IPS-18c (cell line): ENCODE measurements around the gene DNASE1L1.
"Not testable (repeated sequence)": the region's sequence is repeated elsewhere in the genome, so short reads cannot be mapped to it uniquely, and the experiment has no call there.

Experiments
- H3K4me3 ChIP-seq: 2 replicates; pipeline ENCODE4 v1.7.0; 2013; ENCODE audit warnings: low read depth, mild to moderate bottlenecking, low read length, moderate library complexity; ENCODE audit not compliant: insufficient read depth
- H3K9me3 ChIP-seq: one replicate; pipeline ENCODE4 v1.6.1; 2013; ENCODE audit warnings: mild to moderate bottlenecking, low read length, moderate library complexity; ENCODE audit not compliant: control insufficient read depth, insufficient read depth

The DNASE1L1 gene

DNA sequence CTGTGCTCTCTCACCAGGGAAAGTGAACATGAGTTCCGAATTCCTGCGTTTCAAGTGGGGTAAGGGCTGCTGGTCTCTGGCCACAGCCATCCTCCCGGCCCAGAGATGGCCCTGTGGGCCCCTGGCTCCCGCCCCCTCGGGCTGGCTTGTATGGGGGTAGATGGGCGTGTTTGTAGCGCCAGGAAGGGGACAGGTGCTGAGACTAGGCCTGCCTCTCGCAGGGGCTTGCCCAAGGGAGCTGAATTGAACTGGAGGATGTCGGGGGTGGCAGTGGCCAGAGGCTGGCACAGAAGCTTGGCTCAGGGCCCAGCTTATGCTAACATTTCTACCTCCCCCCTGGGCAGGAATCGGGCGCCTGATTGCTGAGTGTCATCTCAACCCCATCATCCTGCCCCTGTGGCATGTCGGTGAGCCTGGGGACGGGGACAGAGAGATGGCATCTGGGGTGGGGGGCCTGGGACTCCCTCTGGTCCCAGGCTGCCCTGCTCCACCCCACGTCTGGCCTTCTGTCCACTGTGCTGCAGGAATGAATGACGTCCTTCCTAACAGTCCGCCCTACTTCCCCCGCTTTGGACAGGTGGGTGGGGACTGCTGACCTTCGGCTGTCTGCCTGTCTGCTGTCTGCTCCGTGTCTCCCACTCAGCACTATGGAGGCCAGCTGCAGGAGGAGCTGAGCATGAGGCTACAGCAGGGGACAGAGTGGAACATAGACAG, 10.8 kb upstream of the DNASE1L1 start:
- no peak overlapping the region for H3K4me3 ChIP-seq

DNA sequence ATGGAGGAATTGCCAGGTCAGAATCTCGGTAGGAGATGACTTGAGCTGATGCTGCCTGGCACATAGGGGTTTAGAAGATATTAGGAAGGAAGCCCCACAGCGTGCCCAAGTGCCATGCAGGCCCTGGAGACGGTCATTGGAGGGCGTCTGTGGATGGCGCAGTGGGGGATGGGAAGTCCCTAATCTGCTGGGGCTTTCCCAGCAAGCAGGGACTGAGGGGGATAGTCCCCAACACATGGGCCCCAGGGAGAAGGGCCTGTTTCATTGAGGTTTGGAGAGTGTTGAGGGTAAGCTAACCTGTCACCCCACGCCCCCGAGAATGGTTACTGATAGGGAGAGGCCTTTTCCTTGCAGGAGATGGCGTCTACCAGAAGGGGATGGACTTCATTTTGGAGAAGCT, 10.1 kb upstream of the DNASE1L1 start:
- no peak overlapping the region for H3K4me3 ChIP-seq
- peaks cover 18% of the 10 kb centered on the region for H3K9me3 ChIP-seq

More for the DNA sequence above, 10.8 kb upstream of the DNASE1L1 start:
- H3K9me3 ChIP-seq: peaks cover 18% of the 10 kb centered on the region

DNA sequence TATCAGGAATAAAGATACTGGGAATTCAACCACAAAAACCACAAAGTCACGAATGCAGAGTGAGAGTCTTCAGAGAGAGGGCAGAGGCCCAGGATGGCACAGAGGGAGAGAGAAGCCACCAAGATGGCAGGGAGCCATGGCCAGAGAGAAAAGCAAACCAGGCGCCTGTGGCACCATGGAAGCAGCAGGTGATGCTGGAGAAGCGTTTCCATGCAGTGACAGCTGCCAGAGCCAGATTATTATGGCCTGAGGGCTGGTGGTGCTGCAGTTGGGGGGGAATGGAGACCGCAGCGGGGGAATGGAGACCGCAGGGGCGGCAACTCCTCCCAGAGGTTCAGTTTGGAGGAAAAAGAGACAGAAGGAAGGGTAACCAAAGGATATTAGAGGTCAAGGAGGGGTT, 8.1 kb upstream of the DNASE1L1 start:
- Histone ChIP-seq H3K4me3 (no peak overlapping the region), H3K9me3 (peaks cover 24% of the 10 kb centered on the region)

DNA sequence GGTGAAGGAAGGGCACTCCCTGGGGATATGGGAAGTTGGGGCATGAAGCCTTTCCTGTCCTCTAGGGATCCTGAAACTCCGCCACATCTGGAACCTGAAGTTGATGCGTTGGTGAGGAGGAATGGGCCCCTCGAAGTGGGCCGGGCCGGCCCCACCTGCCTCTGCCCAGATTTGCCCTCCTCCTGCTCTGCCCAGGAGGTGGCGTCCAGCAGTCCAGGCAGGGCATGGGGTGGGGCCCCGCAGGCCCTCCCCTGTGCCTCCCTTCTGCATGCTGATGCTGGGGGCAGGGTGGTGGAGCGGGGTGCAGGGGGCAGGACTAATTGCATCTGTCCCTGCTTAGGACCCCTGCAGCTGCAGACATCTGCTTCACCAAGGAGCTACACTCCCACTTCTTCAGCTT, 4.1 kb upstream of the DNASE1L1 start:
- H3K9me3 ChIP-seq: peaks cover 18% of the 10 kb centered on the region
- no peak overlapping the region; the same call in 1 of the 2 replicates for H3K4me3 ChIP-seq

DNA sequence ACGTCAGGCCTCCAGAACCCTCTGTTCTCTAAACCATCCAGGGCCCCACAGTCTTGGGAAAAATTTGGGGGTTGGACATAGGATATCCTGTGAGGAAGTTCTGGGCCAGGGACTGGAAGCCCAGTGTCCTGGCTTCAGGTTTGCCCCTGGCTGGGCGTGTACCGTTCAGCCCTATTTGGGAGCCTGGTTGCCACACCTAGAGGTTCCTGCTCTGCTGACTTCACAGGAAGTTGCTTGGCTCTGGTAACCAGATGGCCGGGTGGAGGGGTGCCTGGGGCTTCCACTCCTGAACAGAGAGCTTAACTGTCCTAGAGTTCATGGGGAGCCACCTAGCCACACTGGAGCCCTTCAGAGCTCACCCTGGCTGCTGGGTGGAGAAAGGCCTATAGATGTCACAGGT, 3.4 kb upstream of the DNASE1L1 start:
- H3K4me3 ChIP-seq: peak overlapping the region; percentile 79; the same call in 1 of the 2 replicates
- peaks cover 18% of the 10 kb centered on the region for H3K9me3 ChIP-seq

DNA sequence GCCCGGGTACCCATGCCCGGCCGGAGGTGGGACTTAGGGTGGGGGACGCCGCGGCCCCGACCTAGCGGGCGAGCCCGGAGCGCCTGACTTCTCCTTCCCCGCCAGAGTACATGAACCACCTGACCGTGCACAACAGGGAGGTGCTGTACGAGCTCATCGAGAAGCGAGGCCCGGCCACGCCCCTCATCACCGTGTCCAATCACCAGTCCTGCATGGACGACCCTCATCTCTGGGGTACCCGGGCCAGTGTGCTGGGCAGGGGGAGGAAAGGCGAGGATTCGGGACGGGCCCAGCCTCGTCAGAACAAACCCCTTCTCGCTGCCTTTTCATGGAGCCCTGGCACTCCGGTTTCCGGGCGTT, 2.9 kb upstream of the DNASE1L1 start:
- Histone ChIP-seq H3K9me3 (peaks cover 15% of the 10 kb centered on the region), H3K4me3 (peak overlapping the region; percentile 79)

DNA sequence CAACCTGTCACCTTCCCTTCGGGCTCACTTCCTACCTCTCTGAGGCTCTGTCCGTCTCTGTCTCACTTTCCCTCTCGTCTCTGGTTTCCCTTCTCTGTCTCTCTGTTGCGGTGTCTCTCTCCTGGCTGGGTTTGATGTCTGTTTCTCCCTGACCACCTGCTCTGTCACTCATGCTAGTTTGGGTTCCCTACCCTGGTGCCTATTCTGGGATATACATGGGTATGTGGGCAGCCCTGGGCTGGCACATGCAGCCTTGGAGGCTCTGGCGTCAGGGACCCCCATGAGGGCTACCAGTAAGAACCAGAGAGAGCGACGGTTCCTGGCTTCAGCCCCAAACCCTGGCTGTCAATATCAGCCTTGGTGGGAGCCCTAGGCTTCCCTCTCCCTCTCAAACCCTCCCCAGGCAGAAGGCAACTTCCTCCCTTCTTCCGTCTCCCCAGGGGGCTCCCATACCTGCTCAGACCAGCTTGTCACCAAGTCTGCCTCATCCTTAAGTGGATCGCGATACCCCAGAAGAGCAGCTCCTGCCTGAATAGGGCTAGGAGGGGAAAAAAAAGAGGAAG, 314 bp downstream of the DNASE1L1 start:
- Histone ChIP-seq H3K4me3 (peak overlapping the region; percentile 38), H3K9me3 (peaks cover 18% of the 10 kb centered on the region)

DNA sequence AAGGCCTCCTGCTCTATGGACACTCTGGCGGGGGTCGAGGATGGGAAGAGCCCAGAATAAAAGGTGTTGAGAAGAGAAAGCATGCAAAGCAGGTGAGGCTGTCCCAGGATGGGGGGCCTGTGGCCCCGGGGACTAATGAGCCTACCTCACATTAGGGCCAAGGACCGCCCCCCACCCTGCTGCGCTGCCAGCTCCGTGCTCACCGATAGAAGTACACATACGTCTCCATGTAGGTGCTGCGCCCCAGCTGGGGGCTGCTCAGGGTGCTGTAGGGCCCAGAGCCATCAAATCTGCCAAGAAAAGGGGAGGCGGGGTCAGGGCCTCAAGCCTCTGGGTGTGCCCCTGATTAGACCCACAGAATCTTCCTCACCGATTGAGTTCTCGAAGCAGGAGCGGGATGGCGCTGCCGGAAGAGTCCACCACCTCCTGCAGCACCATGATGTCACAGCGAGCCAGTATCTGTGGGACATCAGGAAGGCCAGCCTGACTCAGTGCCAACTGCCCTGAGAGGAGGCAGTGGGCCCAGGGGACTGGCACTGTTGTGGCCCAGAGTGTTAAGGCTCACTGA, 4.3 kb downstream of the DNASE1L1 start:
- H3K4me3 ChIP-seq: no peak overlapping the region
- peaks cover 14% of the 10 kb centered on the region for H3K9me3 ChIP-seq

DNA sequence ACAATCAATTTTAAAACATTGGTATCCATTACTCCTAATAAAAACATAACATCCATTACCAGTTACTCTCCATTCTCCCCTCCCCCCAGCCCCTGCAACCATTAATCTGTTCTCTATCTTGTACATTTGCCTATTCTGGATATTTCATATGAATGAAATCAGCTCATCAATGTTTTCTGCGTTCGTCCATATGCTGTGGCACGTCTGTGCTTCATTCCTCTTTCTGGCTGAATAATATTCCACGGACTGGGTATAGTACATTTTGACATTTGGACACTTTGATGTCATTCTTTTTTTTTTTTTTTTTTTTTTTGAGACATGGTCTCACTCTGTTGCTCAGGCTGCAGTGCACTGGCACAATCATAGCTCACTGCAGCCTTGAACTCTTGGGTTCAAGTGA, 5.2 kb downstream of the DNASE1L1 start:
- H3K4me3 ChIP-seq: no peak overlapping the region
- H3K9me3 ChIP-seq: peaks cover 12% of the 10 kb centered on the region

DNA sequence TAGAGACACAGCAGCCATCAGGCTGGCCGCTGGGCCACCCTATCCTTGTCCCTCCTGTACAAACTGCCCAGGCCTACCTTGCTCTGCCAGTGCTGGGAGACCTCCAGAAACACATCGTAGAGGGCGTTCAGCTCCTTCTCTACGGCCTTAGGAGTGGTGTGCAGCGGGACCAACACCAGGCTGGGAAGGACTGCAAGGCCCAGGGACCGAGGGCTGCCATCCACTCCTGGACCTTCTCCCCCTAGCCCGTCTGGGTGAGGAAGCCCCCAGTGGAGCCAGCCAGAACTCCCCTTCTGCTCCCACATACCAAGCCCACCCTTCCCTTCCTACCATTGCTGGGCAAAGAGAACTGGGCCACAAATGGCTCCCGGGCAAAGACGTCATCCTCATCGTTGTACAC, 5.9 kb downstream of the DNASE1L1 start:
- no peak overlapping the region for H3K4me3 ChIP-seq
- H3K9me3 ChIP-seq: peaks cover 11% of the 10 kb centered on the region

DNA sequence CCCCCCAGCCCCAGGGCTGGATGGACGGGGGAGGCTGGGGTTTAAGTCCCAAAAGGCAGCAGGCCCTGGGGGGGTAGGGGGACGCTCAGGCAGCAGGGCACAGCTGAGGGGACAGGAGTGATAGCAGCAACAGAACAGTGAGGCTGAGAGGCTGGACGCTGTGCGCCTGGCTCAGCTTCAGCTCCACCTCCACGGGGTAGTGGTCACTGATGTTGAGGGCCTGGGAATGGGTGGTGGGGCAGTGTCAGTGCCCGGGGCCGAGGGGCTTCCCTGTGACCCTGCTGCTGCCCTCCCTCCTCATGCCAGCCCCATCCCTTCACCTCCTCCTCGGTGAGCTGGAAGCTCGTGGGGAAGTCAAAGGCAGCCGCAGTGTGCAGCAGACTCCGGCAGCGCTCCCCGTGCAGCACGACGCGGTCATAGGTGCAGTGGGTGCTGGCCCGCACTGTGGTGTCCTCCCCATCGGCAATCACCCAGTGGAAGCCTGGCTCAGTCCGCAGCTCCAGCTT, 6.4 kb downstream of the DNASE1L1 start:
- Histone ChIP-seq H3K9me3 (peaks cover 13% of the 10 kb centered on the region), H3K4me3 (no peak overlapping the region)

DNA sequence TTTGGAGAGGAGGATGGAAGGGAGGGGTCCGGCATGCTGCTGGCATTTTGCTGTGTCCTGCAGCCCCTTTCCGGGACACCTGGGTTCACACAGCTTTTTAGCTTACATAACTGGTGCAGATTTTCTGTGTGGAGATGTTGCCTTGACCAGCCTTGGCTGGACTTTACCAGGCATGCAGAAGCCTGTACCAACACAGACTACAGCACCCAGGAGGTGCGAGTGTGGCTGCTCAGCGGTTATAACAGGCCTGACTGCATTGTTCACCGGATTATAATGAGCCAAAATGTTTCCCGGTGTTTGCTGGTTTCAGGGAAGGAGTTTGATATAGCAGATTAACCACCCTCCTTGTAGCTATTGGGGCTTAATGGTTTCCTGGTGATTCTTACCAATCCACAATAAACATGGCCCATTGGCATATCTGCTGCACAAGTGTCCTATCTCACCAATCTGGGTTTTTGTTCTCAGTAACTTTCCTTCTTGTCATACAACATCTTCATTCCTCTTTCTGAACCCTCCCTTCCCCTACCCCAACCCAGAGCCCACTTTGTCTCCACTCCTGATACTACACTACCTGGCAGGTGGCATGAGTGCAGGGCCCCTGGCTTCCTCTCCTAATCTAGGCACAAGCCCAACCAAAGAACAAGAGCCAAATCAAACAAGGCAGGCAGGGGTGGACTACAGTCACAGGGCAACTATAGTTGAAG, 7.0 kb downstream of the DNASE1L1 start:
- H3K4me3 ChIP-seq: no peak overlapping the region
- H3K9me3 ChIP-seq: peaks cover 16% of the 10 kb centered on the region

DNA sequence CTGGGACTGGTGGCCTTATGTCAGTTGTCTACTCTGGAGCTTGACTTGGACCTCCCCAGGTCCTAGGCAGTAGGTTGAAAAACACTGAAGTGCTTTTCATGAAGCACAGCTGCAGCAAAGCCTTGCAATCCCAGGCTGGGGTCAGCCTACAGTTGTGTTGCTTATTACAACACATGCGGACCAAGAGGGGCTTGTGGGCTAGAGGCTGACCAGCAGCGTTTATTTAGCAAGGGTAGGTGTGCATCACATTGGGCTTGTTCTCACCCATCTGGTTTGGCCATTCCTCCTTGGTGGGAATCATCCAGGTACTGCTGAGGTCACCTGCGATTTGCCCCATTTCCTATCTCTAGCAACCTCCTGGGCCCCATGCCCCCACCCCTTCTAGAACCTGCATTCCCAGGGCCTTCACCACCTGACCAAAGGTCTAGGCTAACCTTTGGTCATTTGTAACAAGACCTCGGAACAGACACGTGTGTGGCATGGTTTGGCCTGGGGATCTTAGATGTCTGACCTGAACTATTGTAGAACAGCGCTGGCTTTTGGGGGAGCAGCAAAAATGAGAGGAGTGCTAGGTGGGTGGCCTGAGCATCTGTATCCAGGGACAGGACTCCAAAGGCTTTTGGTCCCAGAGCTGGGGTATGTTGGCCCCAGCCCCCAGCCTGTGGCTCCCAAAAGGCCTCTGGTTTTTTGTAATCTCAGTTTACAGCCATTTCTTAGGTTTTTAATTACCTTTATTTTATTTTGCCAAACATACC, 7.8 kb downstream of the DNASE1L1 start:
- Histone ChIP-seq H3K4me3 (no peak overlapping the region), H3K9me3 (peaks cover 13% of the 10 kb centered on the region)

DNA sequence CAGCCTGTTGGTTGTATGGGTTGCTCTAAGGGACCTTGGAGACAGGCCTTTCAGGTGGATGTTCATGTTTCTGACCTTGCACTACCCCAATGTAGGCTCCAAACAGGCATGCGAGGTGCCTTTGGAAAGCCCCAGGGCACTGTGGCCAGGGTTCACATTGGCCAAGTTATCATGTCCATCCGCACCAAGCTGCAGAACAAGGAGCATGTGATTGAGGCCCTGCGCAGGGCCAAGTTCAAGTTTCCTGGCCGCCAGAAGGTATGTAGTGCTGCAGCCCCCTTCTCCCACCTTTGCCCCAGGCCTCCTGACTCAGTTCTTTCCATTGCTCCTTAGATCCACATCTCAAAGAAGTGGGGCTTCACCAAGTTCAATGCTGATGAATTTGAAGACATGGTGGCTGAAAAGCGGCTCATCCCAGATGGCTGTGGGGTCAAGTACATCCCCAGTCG, 8.7 kb downstream of the DNASE1L1 start:
- not testable (repeated sequence) for H3K4me3 ChIP-seq

DNA sequence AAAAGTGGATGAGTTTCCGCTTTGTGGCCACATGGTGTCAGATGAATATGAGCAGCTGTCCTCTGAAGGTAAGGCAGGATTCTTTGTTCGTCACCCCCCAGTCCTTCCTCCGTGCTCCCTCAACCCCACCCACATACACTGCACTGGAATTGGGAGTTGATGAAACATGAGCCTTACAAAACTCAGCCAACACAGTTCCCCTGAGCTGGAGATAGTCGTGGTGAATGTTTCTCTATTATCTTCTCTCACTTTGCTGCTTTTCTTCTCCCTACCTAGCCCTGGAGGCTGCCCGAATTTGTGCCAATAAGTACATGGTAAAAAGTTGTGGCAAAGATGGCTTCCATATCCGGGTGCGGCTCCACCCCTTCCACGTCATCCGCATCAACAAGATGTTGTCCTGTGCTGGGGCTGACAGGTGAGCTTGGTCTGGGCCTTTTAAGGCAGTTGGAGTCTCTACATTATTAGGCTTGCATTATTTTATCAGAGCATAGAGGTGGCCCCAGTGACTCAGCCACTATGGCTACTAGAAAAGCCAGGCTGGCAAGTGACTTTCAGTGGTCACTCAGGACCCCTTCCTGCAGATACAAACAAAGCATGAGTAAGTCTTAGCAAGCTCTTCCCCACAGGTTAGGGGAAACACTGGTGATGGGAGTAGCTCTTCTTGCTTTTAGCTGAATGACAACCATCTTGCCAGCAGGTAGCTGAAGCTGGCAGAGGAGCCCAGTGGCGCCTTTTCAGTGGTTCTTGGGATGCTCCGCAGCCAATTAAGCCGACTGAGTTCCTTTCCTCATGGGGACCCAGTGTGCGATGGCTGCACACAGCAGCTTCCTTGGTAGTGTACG, 9.3 kb downstream of the DNASE1L1 start:
- Histone ChIP-seq H3K4me3 (peak overlapping the region; percentile 55), H3K9me3 (peaks cover 10% of the 10 kb centered on the region)

More for the DNA sequence above, 8.7 kb downstream of the DNASE1L1 start:
- H3K9me3 ChIP-seq: peaks cover 12% of the 10 kb centered on the region
